NOMO-1 (cell line): ENCODE measurements around the gene FAM110C.

Experiments used
- DNase-seq, 2 experiments: peaks; one replicate each; lab custom pipeline; 2025; ENCODE audit not compliant: unreplicated experiment in 2 of 2; lab: John Stamatoyannopoulos, UW

FAM110C gene

DNA sequence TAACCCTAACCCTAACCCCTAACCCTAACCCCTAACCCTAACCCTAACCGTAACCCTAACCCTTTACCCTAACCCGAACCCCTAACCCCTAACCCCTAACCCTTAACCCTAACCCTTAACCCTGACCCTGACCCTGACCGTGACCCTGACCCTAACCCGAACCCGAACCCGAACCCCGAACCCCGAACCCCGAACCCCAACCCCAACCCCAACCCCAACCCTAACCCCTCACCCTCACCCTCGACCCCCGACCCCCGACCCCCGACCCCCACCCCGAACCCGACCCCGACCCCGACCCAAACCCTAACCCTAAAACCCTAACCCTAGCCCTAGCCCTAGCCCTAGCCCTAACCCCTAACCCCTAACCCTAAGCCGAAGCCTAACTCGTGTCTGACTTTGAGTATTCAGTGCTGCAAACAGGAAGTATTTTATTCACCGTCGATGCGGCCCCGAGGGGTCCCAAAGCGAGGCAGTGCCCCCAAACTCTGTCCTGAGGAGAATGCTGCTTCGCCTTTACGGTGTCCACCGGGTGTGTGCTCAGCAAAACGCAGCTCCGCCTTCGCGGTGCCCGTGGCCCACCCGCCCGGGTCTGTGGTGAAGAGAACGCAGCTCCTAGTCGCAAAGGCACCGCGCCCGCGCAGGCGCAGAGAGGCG lies 36.0 kb downstream of the FAM110C start:
- no peak for DNase-seq
